NCI-H510A (cell line): ENCODE data around the gene SH3TC2.
"Not testable (repeated sequence)": the region's sequence is repeated elsewhere in the genome, so short reads cannot be mapped to it uniquely, and the experiment has no call there.

Source experiments
- DNase-seq: peaks from one replicate; lab custom pipeline; 2025; lab: John Stamatoyannopoulos, UW

SH3TC2 gene

GRCh38 chr5:149063017-149063687 lies at the start of gene SH3TC2:
Gene SH3TC2, minus strand, starts transcription at chr5:149063062. Its CDS starts 40 bp downstream, at chr5:149063022.
- no peak for DNase-seq

GRCh38 chr5:149110406-149110805 lies 47.5 kb upstream of the SH3TC2 start:
- no peak for DNase-seq

- DNase-seq: no peak
These were observed 45.9 kb upstream of the SH3TC2 start for GRCh38 chr5:149108651-149109280.

GRCh38 chr5:149100331-149100730 lies 37.5 kb upstream of the SH3TC2 start:
- DNase-seq: no peak

GRCh38 chr5:149099920-149100319 lies 37.1 kb upstream of the SH3TC2 start:
- no peak for DNase-seq

DNA sequence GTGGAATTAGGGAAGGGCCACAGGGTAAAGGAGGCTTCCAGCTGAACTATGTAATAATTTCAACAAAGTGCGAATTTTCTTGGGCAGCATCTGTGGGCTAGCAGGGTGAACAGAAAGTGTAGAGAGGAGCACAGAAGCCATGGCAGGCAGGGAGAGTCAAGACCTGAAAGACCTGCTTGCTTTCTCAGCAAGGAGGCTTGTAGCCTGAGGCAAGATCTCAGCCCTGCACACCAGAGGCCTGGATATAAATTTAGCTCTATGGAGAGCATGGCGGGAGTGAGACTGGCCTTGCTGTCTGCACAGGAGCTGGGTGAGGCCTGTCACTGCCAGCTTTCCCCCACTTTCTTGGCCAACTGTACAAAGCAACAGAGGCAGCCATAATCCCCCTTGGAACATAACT lies 32.1 kb upstream of the SH3TC2 start:
- DNase-seq: no peak

DNA sequence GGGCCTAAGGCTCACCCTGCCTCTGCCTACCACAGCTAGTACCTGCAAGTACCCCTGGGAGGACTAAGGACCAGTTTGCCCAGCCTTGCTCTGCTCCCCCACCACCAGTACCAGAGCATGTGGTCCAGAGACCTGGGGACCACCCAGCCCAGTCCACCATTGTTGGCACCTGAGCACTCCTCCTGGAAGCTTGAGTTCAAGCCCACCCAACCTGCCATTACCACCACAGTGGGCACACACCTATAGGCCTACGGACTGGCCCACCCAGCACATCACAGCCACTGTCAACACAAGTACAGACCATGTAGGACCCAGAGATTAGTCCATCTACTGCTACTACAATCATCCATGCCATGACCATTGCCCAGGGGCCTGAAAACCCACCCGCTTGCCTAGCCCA lies 30.8 kb upstream of the SH3TC2 start:
- DNase-seq: no peak

DNA sequence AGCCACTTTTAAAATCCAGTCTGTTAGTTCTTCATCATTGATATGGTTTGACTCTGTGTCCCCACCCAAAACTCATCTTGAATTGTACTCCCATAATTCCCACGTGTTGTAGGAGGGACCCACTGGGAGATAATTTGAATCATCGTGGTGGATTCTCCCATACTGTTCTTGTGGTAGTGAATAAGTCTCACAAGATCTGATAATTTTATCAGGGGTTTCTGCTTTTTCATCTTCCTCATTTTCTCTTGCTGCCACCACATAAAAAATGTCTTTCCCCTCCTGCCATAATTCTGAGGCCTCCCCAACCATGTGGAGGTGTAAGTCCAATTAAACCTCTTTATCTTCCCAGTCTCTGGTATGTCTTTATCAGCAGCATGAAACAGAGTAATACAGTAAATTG lies 26.9 kb upstream of the SH3TC2 start:
- DNase-seq: no peak

- DNase-seq: no peak
These were observed 25.8 kb upstream of the SH3TC2 start for GRCh38 chr5:149088686-149089085.

GRCh38 chr5:149083846-149084245 lies 21.0 kb upstream of the SH3TC2 start:
- no peak for DNase-seq

- no peak for DNase-seq
These were observed 19.4 kb upstream of the SH3TC2 start for GRCh38 chr5:149082271-149082670.

GRCh38 chr5:149080294-149080693 lies 17.4 kb upstream of the SH3TC2 start:
- DNase-seq: no peak

DNA sequence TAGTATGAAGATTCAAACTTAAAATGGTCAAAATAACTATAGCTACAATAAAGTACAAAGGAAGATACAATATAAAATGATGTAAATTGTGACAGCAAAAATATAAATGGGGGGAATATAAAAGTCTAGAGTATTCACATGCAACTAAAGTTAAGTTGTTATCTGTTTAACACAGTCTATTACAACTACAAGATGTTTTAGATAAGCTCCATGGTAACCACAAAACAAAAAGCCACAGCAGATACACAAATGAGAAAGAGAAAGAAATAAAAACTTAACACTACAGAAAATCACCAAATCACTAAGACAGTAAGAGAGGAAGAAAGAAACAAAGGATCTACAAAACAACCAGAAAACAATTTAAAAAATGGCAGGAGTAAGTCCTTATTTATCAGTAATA lies 17.0 kb upstream of the SH3TC2 start:
- DNase-seq: no peak

- DNase-seq: not testable (repeated sequence)
These were observed 11.2 kb upstream of the SH3TC2 start for GRCh38 chr5:149074071-149074470.

DNA sequence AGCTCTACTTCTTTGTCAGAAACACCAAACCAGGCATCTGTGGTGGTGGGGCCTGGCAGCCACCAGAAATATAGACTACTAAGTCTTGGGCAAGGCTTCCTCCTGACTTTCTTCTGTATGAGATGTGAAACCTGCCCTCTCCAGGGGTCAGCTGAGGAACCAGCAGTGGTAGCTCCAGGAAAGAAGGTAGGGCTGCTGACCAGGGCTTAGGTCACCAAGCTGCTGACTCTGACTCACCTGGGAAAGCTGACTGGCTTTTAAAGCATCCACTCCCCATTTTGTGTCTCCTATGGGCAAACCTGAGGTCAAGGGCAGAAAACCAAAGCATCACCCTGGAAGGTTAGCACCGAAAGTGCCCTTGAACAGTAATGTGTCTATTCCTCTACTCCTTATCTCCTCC lies 10.4 kb upstream of the SH3TC2 start:
- no peak for DNase-seq

DNA sequence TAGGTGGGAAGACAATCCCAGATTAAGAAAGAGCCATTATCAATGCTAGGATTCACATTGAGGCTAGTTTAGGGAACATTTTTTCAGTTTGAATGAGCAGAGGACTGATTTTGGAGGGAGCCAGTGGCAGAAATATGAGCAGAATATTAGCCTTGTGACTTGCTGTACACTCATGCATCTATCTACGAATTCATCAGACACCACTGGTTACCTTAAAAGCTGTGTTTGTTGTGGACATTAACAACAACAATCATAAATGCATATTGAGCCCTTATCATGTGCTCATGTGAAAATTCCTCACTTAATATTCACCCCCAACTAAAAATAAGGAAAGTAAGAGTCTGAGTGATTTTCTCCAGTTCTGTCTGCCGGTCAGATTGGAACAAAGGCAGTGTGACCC lies 9.9 kb upstream of the SH3TC2 start:
- no peak for DNase-seq

DNA sequence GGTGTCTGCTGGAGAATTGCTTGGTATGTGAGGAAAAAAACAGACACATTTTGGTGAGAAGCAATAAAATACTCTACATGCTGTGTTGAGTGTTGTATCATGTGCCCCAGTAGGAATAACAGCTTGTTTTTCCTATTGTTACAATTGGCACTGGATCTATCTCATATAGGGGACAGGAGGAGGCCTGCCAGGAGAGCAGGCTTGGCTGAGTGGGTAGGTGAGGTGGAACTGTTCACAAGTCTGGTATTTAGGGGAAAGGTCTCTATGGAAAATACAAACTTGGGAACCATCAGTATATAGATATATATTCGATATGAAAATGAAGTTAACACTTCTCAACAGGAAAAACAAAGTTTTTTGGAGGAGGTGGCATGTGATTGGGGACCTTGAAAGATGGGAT lies 9.5 kb upstream of the SH3TC2 start:
- no peak for DNase-seq

DNA sequence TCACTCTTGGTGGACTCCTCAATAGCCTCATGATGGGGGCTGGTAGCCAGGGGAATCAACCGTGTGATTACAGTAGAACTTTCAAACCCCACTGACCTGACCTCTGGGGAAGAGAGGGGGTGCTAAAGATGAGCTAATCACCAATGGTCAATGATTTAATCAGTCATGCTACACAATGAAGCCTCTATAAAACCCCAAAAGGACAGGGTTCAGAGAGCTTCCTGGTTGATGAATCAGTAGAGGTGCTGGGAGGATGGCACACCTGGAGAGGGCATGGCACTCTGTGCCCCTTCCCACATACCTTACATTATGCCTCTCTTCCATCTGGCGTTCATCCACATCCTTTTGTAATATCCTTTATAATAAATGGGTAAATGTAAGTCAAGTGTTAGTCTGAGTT lies 8.9 kb upstream of the SH3TC2 start:
- DNase-seq: no peak

DNA sequence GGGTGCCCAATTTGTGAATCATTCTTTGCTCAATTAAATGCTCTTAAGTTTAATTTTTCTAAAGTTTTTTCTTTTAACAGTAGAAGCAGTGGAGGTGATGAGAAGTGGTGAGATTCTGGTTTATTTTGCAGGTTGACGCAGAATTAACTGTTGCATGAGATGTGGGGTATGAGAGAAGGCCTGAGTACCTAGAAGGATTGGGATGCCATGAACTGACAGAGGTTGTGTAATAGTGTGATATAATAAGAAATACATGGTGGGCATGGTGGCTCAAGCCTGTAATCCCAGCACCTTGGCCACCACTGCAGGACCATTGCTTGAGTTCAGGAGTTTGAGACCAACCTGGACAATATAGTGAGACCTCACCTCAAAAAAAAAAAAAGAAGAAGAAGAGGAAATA lies 8.4 kb upstream of the SH3TC2 start:
- DNase-seq: no peak

DNA sequence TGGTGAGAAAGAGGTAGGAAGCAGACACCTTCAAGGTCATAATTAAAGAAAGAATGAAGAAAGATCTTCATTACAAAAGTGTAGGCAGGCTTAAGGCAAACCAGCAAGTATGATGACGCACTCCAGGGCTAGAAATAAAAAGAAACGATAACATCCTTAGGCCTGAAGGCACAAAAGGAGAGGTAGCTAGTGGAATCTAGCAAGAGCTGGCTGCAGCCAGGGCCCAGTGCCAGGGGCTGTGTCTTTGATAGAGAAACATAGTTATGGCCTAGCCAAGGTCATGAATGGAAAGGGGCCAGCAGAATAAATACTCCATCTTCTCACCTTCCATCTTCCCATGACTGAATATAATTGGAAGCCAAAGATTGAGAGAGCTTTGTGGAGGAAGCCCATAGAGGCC lies 6.8 kb upstream of the SH3TC2 start:
- DNase-seq: no peak

- DNase-seq: no peak
These were observed 1.1 kb upstream of the SH3TC2 start for GRCh38 chr5:149063896-149064478.

GRCh38 chr5:149062371-149063016 lies 368 bp downstream of the SH3TC2 start:
- no peak for DNase-seq

DNA sequence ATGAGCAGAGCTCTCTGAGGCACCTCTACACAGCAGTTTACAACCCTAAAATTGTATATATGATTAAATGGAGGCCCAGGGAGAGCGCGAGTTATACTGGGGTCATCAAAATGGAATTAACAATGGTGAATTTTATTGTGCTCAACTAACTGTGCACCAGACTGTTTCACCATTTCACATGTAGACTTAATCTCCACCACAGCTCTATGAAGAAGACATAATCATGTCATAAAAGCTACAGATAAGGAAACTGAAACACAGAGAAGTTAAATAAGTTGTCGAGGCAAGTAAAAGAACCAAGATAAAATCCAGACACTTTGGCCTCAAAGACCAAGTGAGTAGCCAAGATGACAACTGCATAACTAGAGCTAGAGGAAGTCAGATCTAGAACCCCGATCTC lies 1.5 kb downstream of the SH3TC2 start:
- no peak for DNase-seq
